ENCODE results near the gene FER.

- TF ChIP-seq CTCF (IDR thresholded peaks at IDR 0.05; ENCODE audit: borderline replicate concordance, extremely low read depth, low read length, poor library complexity, severe bottlenecking) (no peak), EZH2 (IDR thresholded peaks at IDR 0.05; ENCODE audit: borderline replicate concordance, low read depth, low read length, severe bottlenecking) (no peak)
These were observed 50.3 kb downstream of the FER start for GRCh38 chr5:108797986-108798385.

Measured in DND-41 (cell line).